Measurements from ENCODE around the gene TANGO6. TPM values are rescaled to one million over a fixed set of nuclear protein-coding genes. Genes with fewer than 3 reads are reported as not detected.

TANGO6 gene
- total RNA-seq, 2 donors from 2014 or later = 9.6 to 22.7 TPM

GRCh38 chr16:69039333-69039941, 196.1 kb downstream of the TANGO6 start:
- DNase-seq (no peak), ATAC-seq (no peak)
- WGBS, 2 donors = 93 to 94% methylated on average over 4 of the region's 4 CpGs
- H3K4me3 ChIP-seq = no peak overlapping the region
- H3K4me1 ChIP-seq = peaks cover 31% of the 10 kb centered on the region
- TF ChIP-seq CTCF (IDR thresholded peaks at IDR 0.05) = no peak
- no peak for TF ChIP-seq POLR2A (IDR thresholded peaks at IDR 0.05)
- H3K27ac ChIP-seq = no peak overlapping the region
- H3K36me3 ChIP-seq (replicated peaks in 1 of 2; ENCODE audit: insufficient read depth in 1 of 2, low read depth in 2 of 2) = peaks cover 0 to 4% of the 10 kb centered on the region in 2 donors
- no peaks in the 10 kb centered on the region for H3K9me3 ChIP-seq
- intact Hi-C loops (cut with DNase I) = no loop called here
- no peaks in the 10 kb centered on the region for H3K27me3 ChIP-seq

GRCh38 chr16:69040144-69040909, 197.0 kb downstream of the TANGO6 start:
- WGBS, 2 donors = 91 to 97% methylated on average over 6 of the region's 6 CpGs
- intact Hi-C loops (cut with DNase I) = no loop called here
- Histone ChIP-seq H3K27me3 (no peaks in the 10 kb centered on the region), H3K9me3 (no peaks in the 10 kb centered on the region), H3K4me3 (no peak overlapping the region), H3K36me3 (replicated peaks in 1 of 2; ENCODE audit: insufficient read depth in 1 of 2, low read depth in 2 of 2) (peaks cover 0 to 4% of the 10 kb centered on the region in 2 donors), H3K4me1 (peaks cover 27% of the 10 kb centered on the region), H3K27ac (no peak overlapping the region)
- no peak for TF ChIP-seq POLR2A (IDR thresholded peaks at IDR 0.05)
- no peak for TF ChIP-seq CTCF (IDR thresholded peaks at IDR 0.05)
- DNase-seq (no peak), ATAC-seq (no peak)

GRCh38 chr16:69048328-69049120, 205.2 kb downstream of the TANGO6 start:
- ATAC-seq (no peak), DNase-seq (no peak)
- H3K9me3 ChIP-seq = no peaks in the 10 kb centered on the region
- intact Hi-C loops (cut with DNase I) = no loop called here
- H3K27ac ChIP-seq = no peak overlapping the region
- TF ChIP-seq CTCF (IDR thresholded peaks at IDR 0.05) = no peak
- no peak for TF ChIP-seq POLR2A (IDR thresholded peaks at IDR 0.05)
- no peaks in the 10 kb centered on the region for H3K36me3 ChIP-seq (replicated peaks in 1 of 2; ENCODE audit: insufficient read depth in 1 of 2, low read depth in 2 of 2)
- H3K4me1 ChIP-seq = no peaks in the 10 kb centered on the region
- 90 to 95% methylated on average over 4 of the region's 4 CpGs for WGBS, 2 donors
- H3K4me3 ChIP-seq = no peak overlapping the region
- no peaks in the 10 kb centered on the region for H3K27me3 ChIP-seq

GRCh38 chr16:69049146-69049545, 205.8 kb downstream of the TANGO6 start:
- ATAC-seq = no peak
- Histone ChIP-seq H3K27me3 (no peaks in the 10 kb centered on the region), H3K4me3 (no peak overlapping the region), H3K9me3 (no peaks in the 10 kb centered on the region), H3K27ac (no peak overlapping the region), H3K4me1 (no peaks in the 10 kb centered on the region), H3K36me3 (replicated peaks in 1 of 2; ENCODE audit: insufficient read depth in 1 of 2, low read depth in 2 of 2) (no peaks in the 10 kb centered on the region)
- 96% methylated on average over 5 of the region's 5 CpGs for WGBS, 2 donors
- DNase-seq = no peak
- intact Hi-C loops (cut with DNase I) = no loop called here
- no peak for TF ChIP-seq CTCF (IDR thresholded peaks at IDR 0.05)
- no peak for TF ChIP-seq POLR2A (IDR thresholded peaks at IDR 0.05)

Data from body of pancreas (tissue), 4 donors.